Stimulated activated CD8-positive, alpha-beta memory T cell treated with anti-CD3 and anti-CD28 coated beads, Interleukin-4, amount 100 ng/mL, for 4 hours (primary cell): ENCODE results near the gene IQCF6.
"Not testable (repeated sequence)": the region's sequence is repeated elsewhere in the genome, so short reads cannot be mapped to it uniquely, and the experiment has no call there.

Source experiments
- DNase-seq, 2 donors: peaks; one replicate each; pipeline ENCODE4 v3.0.0-alpha.2; 2020; ENCODE audit warnings: low read depth in 2 of 2, low spot score in 1 of 2

IQCF6 gene

GRCh38 chr3:51779137-51779536 is at the start of gene IQCF6:
Gene IQCF6 (minus strand): TSS chr3:51779237. CDS start chr3:51779224, 13 bp downstream.
- no peak for DNase-seq

DNA sequence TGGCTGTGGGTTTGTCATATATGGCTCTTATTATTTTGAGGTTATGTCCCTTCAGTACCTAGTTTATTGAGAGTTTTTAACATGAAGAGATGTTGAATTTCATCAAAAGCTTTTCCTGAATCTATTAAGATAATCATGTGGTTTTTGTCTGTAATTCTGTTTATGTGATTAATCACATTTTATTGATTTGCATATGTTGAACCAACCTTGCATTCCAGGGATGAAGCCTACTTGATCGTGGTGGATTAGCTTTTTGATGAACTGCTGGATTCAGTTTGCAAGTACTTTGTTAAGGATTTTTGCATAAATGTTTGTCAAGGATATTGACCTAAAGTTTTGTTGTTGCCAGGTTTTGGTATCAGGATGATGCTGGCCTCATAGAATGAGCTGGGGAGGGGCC is 49.3 kb upstream of the IQCF6 start:
- no peak for DNase-seq

DNA sequence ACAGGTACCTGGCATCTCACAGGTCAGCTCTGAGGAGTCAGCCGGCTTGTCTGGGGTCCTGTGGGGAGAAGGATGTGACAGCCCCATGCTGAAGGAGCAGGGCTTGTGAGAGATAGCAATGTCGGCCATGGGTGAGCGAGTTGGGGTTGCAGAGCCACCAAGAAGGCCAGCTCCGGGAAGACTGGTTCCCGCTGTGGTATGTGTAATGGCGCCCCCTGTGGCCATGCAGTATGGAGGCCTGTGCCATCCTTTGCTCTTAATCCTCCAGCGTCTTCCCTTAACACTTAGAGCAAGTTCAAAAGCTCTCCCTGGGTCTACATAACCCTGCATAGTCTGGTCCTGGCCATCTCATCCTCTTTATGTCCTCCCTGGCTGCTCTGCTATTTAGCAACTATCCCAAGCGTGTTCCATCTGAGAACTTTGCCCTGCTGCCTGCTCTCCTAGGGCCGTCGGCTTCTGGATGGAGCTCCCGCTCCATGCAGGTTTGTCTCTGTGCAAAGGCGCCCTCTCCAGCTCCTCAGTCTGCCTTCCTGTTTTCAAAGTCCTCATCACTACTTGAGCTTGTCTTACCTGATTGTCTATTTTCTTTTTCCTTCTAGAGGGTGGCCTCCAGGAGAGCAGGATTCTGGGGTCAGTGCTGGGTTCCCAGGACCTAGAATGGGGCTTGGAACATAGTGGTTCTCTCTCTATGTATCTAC is 40.8 kb upstream of the IQCF6 start:
- no peak for DNase-seq

DNA sequence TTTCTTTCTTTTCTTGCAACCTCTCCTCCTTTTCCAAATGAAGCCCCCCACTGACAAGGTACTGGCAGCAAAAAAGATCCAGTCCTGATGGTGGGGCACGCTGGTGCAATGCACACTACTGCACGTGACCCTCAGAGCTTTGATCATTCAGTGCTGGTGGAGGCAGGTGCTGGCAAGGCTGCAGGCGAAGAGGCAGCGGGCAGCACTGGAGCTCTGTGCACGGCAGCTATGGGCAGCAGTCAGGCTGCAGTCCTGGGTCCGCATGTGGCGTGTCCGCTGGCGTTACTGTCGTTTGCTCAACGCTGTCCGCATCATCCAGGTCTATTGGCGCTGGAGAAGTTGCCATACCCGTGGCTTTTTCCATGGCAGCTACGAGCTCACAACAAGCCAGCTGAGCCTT is 40.1 kb upstream of the IQCF6 start:
- no peak for DNase-seq

- DNase-seq, result no peak
Measured at GRCh38 chr3:51817375-51817774, 38.3 kb upstream of the IQCF6 start.

- no peak for DNase-seq
Measured at GRCh38 chr3:51816723-51817122, 37.7 kb upstream of the IQCF6 start.

- DNase-seq, result no peak
Measured at GRCh38 chr3:51815614-51816013, 36.6 kb upstream of the IQCF6 start.

GRCh38 chr3:51814034-51814433 is 35.0 kb upstream of the IQCF6 start:
- no peak for DNase-seq

GRCh38 chr3:51813539-51813938 is 34.5 kb upstream of the IQCF6 start:
- no peak for DNase-seq

- no peak for DNase-seq
Measured at GRCh38 chr3:51808934-51809333, 29.9 kb upstream of the IQCF6 start.

GRCh38 chr3:51802106-51802703 is 23.2 kb upstream of the IQCF6 start:
- no peak for DNase-seq

DNA sequence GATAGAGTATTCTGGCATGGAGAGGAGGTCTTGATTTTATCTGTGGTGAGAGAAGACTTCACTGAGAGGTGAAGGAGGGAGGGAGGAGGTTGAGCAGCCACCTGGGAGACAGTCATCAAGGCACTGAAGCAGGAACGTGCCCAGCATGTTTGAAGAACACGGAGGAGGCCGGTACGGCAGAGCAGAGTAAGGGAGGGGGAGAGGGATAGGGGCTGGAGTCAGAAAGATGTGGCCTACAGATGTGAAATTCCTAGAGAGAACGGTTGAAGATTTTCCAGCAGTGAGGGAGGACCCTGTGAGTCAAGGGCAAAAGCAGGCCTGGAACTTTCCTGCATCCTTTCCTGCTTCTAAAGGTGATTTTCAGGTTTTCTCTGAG is 21.7 kb upstream of the IQCF6 start:
- no peak for DNase-seq

GRCh38 chr3:51799879-51800749 is 21.1 kb upstream of the IQCF6 start:
- DNase-seq, result no peak

- DNase-seq, result no peak
Measured at GRCh38 chr3:51798411-51798963, 19.4 kb upstream of the IQCF6 start.

- no peak for DNase-seq
Measured at GRCh38 chr3:51796854-51797253, 17.8 kb upstream of the IQCF6 start.

DNA sequence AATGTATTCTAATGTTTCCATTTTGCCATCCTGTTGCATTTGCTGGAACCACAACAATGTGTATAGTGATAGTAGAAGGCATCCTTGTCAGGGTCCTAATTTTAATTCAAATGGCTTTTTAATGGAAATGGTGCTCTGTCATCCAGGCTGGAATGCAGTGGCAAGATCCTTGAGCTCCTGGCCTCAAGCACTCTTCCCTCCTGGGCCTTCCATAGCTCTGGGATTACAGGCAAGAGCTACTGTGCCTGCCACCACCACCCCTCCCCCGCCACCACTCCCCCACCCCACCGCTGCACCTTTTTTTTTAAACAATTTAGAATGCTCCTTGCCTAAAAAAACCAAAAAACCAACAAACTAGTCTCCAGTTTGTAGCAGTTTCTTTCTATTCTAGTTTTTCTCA is 15.2 kb upstream of the IQCF6 start:
- DNase-seq, result no peak

- no peak for DNase-seq
Measured at GRCh38 chr3:51792206-51792605, 13.2 kb upstream of the IQCF6 start.

GRCh38 chr3:51789437-51789836 is 10.4 kb upstream of the IQCF6 start:
- no peak for DNase-seq

DNA sequence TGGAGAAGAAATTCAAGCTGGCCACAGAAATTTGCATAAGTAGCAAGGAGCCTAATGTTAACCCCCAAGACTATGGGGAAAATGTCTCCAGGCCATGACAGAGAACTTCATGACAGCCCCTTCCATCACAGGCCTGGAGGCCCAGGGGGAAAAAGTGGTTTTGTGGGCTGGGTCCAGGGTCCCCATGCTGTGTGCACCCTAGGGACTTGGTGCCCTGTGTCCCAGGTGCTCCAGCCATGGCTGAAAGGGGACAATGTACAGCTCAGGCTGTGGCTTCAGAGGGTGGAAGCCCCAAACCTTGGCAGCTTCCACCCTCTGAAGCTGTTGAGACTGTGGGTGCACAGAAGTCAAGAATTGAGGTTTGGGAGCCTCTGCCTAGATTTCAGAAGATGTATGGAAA is 8.5 kb upstream of the IQCF6 start:
- not testable (repeated sequence) for DNase-seq

- no peak for DNase-seq
Measured at GRCh38 chr3:51786267-51786666, 7.2 kb upstream of the IQCF6 start.

GRCh38 chr3:51778554-51778953 is 483 bp downstream of the IQCF6 start:
- DNase-seq, result no peak

DNA sequence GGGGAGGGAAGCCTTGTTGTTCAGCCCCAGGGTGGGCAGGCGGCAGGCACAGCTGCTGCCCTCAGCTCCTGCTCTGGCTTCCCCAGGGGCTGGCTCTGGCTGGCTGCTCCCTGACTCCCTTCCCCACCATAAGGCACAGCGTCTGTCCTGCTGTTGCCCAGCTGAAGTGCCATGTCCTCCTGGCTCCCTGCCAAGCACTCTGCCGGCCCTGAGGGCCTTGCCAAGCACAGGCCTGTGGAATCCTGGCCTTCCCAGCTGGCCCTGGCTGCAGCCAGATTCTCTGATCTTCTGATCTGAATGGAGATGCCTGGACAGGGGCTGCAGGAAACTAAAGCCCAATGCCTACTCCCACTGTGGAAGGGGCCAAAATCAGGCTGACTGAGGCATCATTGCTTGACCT is 1.1 kb downstream of the IQCF6 start:
- DNase-seq, result no peak
